ENCODE measurements around the gene SH3BP1. TPM values are rescaled to one million over a fixed set of nuclear protein-coding genes. Genes with fewer than 3 reads are reported as not detected.

SH3BP1 gene
- total RNA-seq, 1 experiment from 2014 or later = 39.4 TPM

DNA sequence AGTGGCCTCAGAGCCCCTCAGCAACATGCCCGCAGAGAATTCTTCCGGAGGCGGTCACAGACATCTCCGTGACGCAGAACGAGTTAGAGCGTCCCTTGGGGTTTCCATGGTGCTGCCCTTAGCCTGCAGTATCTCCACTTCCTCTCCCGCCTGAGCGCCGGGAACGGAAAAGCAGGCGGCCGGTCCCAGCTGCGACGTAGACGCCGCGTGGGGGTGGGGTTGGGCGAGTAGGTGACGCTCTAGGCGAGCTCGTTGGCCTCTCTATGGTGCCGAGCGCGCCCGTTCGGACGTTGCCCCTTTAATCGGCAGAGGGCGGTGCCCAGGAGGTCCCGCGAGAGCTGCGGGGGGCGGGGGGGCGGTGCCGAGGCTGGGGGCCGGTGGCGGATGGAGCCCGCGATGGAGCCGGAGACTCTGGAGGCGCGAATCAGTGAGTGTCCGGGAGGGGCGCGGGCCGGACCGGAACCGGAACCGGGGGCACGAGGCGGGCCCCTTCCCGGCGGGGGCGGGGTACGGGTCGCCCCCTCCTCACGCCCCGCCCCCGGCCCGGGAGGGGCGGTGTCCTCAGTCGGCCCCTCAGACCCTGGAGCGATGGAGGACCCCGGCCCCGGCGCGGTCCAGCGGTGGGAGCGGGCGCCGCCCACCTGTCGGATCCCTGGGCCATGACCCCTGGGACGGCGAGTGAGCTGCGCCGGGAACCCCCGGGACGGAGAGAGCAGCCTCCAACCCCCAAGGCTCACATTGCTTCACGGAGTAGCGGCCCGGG is 30.8 kb upstream of the SH3BP1 start, which contains the start of gene GGA1 (continued):
- TF ChIP-seq, protein P1, sequence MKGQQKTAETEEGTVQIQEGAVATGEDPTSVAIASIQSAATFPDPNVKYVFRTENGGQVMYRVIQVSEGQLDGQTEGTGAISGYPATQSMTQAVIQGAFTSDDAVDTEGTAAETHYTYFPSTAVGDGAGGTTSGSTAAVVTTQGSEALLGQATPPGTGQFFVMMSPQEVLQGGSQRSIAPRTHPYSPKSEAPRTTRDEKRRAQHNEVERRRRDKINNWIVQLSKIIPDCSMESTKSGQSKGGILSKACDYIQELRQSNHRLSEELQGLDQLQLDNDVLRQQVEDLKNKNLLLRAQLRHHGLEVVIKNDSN (CRISPR knock-in tag; IDR thresholded peaks at IDR 0.05) = no peak
- TF ChIP-seq ZNF317 (CRISPR knock-in tag; IDR thresholded peaks at IDR 0.05; ENCODE audit: borderline replicate concordance, low read depth) = no peak
- TF ChIP-seq, protein P2, sequence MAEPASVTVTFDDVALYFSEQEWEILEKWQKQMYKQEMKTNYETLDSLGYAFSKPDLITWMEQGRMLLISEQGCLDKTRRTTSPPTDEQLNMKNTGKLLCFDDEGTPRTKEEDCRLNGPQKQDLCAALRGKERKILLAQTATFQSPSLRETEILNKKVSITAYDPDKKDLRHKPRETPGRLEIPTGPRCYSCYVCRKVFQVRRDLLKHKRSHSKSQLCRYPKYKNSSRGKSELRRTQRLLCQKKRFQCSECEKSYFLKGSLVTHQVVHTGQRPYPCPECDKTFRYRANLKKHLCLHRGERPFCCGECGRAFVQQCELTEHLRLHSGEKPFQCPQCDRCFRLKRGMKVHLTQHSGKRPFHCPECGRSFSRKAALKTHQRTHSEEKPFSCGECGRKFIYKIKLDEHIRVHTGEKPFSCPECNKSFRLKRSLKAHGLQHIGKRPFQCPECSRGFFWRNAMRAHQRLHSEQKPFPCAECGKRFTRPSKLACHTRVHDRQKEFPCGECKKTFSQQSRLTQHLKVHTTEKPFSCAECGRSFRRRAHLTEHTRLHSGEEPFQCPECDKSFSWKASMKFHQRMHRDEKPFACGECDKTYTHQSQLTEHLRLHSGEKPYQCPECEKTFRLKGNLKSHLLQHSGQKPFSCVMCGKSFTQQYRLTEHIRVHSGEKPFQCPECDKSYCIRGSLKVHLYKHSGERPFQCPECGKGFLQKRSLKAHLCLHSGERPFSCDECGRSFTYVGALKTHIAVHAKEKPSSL (CRISPR knock-in tag; conservative IDR thresholded peaks at IDR 0.05) = no peak
- TF ChIP-seq, protein P3, sequence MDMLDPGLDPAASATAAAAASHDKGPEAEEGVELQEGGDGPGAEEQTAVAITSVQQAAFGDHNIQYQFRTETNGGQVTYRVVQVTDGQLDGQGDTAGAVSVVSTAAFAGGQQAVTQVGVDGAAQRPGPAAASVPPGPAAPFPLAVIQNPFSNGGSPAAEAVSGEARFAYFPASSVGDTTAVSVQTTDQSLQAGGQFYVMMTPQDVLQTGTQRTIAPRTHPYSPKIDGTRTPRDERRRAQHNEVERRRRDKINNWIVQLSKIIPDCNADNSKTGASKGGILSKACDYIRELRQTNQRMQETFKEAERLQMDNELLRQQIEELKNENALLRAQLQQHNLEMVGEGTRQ (CRISPR knock-in tag; IDR thresholded peaks at IDR 0.05) = no peak
- TF ChIP-seq, protein P4, sequence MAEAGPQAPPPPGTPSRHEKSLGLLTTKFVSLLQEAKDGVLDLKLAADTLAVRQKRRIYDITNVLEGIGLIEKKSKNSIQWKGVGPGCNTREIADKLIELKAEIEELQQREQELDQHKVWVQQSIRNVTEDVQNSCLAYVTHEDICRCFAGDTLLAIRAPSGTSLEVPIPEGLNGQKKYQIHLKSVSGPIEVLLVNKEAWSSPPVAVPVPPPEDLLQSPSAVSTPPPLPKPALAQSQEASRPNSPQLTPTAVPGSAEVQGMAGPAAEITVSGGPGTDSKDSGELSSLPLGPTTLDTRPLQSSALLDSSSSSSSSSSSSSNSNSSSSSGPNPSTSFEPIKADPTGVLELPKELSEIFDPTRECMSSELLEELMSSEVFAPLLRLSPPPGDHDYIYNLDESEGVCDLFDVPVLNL (CRISPR knock-in tag; IDR thresholded peaks at IDR 0.05; ENCODE audit: borderline replicate concordance, low read depth) = no peak
- TF ChIP-seq PRRX2 (CRISPR knock-in tag; IDR thresholded peaks at IDR 0.05) = no peak
- no peak for TF ChIP-seq JAZF1 (CRISPR knock-in tag; IDR thresholded peaks at IDR 0.05)
- TF ChIP-seq, protein P5, sequence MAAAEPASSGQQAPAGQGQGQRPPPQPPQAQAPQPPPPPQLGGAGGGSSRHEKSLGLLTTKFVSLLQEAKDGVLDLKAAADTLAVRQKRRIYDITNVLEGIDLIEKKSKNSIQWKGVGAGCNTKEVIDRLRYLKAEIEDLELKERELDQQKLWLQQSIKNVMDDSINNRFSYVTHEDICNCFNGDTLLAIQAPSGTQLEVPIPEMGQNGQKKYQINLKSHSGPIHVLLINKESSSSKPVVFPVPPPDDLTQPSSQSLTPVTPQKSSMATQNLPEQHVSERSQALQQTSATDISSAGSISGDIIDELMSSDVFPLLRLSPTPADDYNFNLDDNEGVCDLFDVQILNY (CRISPR knock-in tag; IDR thresholded peaks at IDR 0.05) = peak; percentile 80; the same call in 1 of the 2 replicates
- TF ChIP-seq, protein P6, sequence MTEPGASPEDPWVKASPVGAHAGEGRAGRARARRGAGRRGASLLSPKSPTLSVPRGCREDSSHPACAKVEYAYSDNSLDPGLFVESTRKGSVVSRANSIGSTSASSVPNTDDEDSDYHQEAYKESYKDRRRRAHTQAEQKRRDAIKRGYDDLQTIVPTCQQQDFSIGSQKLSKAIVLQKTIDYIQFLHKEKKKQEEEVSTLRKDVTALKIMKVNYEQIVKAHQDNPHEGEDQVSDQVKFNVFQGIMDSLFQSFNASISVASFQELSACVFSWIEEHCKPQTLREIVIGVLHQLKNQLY (CRISPR knock-in tag; IDR thresholded peaks at IDR 0.05) = no peak
- no peak; the same call in 1 of the 2 replicates for TF ChIP-seq ZNF219 (CRISPR knock-in tag; IDR thresholded peaks at IDR 0.05; ENCODE audit: borderline replicate concordance)
- TF ChIP-seq ETV6 (CRISPR knock-in tag; IDR thresholded peaks at IDR 0.05) = no peak
- TF ChIP-seq TEAD4 (CRISPR knock-in tag; IDR thresholded peaks at IDR 0.05) = no peak
- TF ChIP-seq KAT7 (CRISPR knock-in tag; IDR thresholded peaks at IDR 0.05; ENCODE audit: borderline replicate concordance) = no peak
- TF ChIP-seq, protein P7, sequence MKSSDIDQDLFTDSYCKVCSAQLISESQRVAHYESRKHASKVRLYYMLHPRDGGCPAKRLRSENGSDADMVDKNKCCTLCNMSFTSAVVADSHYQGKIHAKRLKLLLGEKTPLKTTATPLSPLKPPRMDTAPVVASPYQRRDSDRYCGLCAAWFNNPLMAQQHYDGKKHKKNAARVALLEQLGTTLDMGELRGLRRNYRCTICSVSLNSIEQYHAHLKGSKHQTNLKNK (CRISPR knock-in tag; IDR thresholded peaks at IDR 0.05) = no peak
- TF ChIP-seq, protein P8, sequence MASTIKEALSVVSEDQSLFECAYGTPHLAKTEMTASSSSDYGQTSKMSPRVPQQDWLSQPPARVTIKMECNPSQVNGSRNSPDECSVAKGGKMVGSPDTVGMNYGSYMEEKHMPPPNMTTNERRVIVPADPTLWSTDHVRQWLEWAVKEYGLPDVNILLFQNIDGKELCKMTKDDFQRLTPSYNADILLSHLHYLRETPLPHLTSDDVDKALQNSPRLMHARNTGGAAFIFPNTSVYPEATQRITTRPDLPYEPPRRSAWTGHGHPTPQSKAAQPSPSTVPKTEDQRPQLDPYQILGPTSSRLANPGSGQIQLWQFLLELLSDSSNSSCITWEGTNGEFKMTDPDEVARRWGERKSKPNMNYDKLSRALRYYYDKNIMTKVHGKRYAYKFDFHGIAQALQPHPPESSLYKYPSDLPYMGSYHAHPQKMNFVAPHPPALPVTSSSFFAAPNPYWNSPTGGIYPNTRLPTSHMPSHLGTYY (CRISPR knock-in tag; IDR thresholded peaks at IDR 0.05) = no peak
- TF ChIP-seq, protein P9, sequence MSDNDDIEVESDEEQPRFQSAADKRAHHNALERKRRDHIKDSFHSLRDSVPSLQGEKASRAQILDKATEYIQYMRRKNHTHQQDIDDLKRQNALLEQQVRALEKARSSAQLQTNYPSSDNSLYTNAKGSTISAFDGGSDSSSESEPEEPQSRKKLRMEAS (CRISPR knock-in tag; IDR thresholded peaks at IDR 0.05) = peak; percentile 78; the same call in 1 of the 2 replicates
- TF ChIP-seq SOX15 (CRISPR knock-in tag; IDR thresholded peaks at IDR 0.05) = no peak
- TF ChIP-seq, protein P10, sequence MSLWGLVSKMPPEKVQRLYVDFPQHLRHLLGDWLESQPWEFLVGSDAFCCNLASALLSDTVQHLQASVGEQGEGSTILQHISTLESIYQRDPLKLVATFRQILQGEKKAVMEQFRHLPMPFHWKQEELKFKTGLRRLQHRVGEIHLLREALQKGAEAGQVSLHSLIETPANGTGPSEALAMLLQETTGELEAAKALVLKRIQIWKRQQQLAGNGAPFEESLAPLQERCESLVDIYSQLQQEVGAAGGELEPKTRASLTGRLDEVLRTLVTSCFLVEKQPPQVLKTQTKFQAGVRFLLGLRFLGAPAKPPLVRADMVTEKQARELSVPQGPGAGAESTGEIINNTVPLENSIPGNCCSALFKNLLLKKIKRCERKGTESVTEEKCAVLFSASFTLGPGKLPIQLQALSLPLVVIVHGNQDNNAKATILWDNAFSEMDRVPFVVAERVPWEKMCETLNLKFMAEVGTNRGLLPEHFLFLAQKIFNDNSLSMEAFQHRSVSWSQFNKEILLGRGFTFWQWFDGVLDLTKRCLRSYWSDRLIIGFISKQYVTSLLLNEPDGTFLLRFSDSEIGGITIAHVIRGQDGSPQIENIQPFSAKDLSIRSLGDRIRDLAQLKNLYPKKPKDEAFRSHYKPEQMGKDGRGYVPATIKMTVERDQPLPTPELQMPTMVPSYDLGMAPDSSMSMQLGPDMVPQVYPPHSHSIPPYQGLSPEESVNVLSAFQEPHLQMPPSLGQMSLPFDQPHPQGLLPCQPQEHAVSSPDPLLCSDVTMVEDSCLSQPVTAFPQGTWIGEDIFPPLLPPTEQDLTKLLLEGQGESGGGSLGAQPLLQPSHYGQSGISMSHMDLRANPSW (CRISPR knock-in tag; conservative IDR thresholded peaks at IDR 0.05; ENCODE audit: low read depth) = no peak
- TF ChIP-seq, protein P11, sequence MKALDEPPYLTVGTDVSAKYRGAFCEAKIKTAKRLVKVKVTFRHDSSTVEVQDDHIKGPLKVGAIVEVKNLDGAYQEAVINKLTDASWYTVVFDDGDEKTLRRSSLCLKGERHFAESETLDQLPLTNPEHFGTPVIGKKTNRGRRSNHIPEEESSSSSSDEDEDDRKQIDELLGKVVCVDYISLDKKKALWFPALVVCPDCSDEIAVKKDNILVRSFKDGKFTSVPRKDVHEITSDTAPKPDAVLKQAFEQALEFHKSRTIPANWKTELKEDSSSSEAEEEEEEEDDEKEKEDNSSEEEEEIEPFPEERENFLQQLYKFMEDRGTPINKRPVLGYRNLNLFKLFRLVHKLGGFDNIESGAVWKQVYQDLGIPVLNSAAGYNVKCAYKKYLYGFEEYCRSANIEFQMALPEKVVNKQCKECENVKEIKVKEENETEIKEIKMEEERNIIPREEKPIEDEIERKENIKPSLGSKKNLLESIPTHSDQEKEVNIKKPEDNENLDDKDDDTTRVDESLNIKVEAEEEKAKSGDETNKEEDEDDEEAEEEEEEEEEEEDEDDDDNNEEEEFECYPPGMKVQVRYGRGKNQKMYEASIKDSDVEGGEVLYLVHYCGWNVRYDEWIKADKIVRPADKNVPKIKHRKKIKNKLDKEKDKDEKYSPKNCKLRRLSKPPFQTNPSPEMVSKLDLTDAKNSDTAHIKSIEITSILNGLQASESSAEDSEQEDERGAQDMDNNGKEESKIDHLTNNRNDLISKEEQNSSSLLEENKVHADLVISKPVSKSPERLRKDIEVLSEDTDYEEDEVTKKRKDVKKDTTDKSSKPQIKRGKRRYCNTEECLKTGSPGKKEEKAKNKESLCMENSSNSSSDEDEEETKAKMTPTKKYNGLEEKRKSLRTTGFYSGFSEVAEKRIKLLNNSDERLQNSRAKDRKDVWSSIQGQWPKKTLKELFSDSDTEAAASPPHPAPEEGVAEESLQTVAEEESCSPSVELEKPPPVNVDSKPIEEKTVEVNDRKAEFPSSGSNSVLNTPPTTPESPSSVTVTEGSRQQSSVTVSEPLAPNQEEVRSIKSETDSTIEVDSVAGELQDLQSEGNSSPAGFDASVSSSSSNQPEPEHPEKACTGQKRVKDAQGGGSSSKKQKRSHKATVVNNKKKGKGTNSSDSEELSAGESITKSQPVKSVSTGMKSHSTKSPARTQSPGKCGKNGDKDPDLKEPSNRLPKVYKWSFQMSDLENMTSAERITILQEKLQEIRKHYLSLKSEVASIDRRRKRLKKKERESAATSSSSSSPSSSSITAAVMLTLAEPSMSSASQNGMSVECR (CRISPR knock-in tag; IDR thresholded peaks at IDR 0.05; ENCODE audit: borderline replicate concordance) = no peak
- TF ChIP-seq MYBL2 (CRISPR knock-in tag; IDR thresholded peaks at IDR 0.05) = peak; percentile 74; the same call in 1 of the 2 replicates

Measured in WTC11 (cell line).